DMS114 treated with DMSO at 0.1 percent for 48 hours (cell line): ENCODE data around the gene FRMD8.
"Not testable (repeated sequence)": the region's sequence is repeated elsewhere in the genome, so short reads cannot be mapped to it uniquely, and the experiment has no call there.

ENCODE experiments used
- DNase-seq: peaks from one replicate; lab custom pipeline; 2025; ENCODE audit not compliant: unreplicated experiment; lab: John Stamatoyannopoulos, UW

Gene FRMD8

DNA sequence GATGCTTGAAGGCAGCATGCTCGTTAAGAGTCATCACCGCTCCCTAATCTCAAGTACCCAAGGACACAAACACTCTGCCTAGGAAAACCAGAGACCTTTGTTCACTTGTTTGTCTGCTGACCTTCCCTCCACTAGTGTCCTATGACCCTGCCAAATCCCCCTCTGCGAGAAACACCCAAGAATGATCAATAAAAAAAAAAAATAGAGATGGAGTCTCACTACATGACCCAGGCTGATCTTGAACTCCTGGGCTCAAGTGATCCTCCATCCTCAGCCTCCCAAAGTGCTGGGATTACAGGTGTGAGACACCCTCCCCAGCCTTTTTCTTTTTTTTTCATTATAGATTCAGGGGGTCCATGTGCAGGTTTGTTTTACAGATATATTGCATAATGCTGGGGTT lies 65.8 kb downstream of the FRMD8 start:
- not testable (repeated sequence) for DNase-seq

DNA sequence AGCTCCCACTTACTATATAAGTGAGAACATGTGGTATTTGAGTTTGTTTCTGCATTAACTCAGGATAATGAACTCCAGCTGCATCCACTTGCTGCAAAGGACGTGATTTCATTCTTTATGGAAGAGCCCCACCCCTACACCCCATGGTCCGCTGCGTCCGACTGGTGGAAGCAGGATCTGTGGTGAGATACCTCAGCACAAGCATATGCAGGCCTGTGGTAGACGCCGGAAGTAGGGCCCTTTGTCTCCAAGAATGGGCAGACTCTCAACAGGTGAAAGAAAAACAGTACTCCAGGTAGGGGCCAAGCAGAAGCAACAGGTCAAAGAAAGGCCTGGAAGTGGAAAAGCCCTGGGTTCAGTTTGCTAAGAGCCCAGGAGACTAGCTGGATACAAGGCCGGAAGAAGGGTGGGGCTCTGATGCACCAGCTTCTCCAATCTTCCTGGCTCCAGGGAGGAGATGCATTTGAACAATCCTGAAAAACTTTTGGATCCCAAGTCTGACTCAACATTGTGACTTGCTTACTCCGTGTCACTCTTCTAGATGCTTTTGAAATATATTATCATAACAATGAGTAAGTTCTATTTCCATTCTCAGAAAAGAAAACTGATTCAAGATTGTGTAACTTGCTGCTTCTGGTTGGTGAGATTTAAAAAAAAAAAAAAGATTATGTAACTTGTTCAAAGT lies 66.5 kb downstream of the FRMD8 start:
- no peak for DNase-seq

- DNase-seq: no peak
Observed at GRCh38 chr11:65454311-65454695, 67.9 kb downstream of the FRMD8 start.

GRCh38 chr11:65454696-65455456 lies 68.4 kb downstream of the FRMD8 start:
- peak; percentile 78 for DNase-seq

DNA sequence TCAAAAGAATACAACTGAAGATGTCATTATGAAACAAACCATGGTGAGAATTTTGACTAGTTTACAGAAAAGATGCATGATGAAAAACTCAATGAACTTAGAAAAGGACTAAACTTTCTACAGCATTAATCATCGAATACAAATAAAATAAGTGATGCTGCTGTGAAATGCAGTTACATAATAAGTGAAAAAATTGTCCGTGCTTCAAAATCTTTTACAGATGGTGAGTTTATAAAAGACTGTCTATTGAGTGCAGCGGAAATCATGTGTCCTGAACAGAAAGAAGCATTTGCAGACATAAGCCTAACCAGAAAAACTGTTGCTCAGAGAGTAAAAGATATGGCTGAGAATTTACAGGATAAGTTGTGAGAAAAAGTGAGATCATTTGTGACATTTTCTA lies 70.0 kb downstream of the FRMD8 start:
- DNase-seq: no peak

DNA sequence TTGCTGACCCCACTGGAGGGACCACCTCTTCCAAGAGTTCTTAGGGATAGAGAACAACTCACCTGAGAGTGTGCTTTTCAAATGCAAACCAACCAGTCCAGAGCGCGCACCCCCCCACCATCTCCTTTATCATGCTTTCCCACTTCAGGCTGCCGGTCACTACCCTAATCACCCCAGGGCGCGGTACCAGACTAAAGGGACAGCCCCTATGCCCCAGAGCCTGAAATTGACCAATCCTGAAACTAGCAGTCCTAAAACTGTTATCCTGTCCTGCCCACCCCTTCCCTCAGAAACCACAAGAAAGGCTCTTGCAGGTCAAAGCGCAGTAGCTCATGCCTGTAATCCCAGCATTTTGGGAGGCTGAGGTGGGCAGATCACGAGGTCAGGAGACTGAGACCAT lies 73.1 kb downstream of the FRMD8 start:
- DNase-seq: no peak
